ENCODE data around the gene KMO.

GRCh38 chr1:241527146-241527545, 5.0 kb upstream of the KMO start:
- no peak for TF ChIP-seq CTCF (conservative IDR thresholded peaks at IDR 0.05)
- no peak for TF ChIP-seq EZH2 (IDR thresholded peaks at IDR 0.05; ENCODE audit: low read depth)
